MM.1S (cell line): Measurements from ENCODE around the gene MIGA2.

Source experiments
- DNase-seq: peaks from one replicate; pipeline ENCODE4 v3.0.0-alpha.2; 2015
- H2AFZ ChIP-seq: fragments of 300-600 bp; sonication (generic); 2 replicates; pipeline ENCODE4 v1.6.0; 2016; ENCODE audit warnings: antibody characterized with exemption, low read length
- H3F3A ChIP-seq: fragments of 300-600 bp; sonication (generic); 2 replicates; pipeline ENCODE4 v1.6.1; 2016; ENCODE audit warnings: mild to moderate bottlenecking, antibody characterized with exemption, low read length, moderate library complexity, mixed read lengths; ENCODE audit not compliant: insufficient read depth
- H3K27ac ChIP-seq: fragments of 300-600 bp; sonication (generic); 2 replicates; pipeline ENCODE4 v1.5.1; 2016; ENCODE audit warnings: mild to moderate bottlenecking, low read length
- H3K27me3 ChIP-seq: fragments of 300-600 bp; sonication (generic); replicated peaks from 2 replicates; pipeline ENCODE4 v1.6.0; 2016; ENCODE audit warnings: low read length; ENCODE audit not compliant: insufficient read depth
- H3K36me3 ChIP-seq: fragments of 300-600 bp; sonication (generic); replicated peaks from 2 replicates; pipeline ENCODE4 v1.6.1; 2016; ENCODE audit warnings: mild to moderate bottlenecking, low read length, mixed read lengths; ENCODE audit not compliant: insufficient read depth
- H3K4me1 ChIP-seq: fragments of 300-600 bp; sonication (generic); 2 replicates; pipeline ENCODE4 v1.6.1; 2016; ENCODE audit warnings: low read length, mixed read lengths
- H3K4me2 ChIP-seq: fragments of 300-600 bp; sonication (generic); 2 replicates; pipeline ENCODE4 v1.6.0; 2016; ENCODE audit warnings: low read depth, low read length
- H3K4me3 ChIP-seq: fragments of 300-600 bp; sonication (generic); 2 replicates; pipeline ENCODE4 v1.5.1; 2016; ENCODE audit warnings: low read length, mixed read lengths
- H3K79me2 ChIP-seq: fragments of 300-600 bp; sonication (generic); 2 replicates; pipeline ENCODE4 v1.6.1; 2016; ENCODE audit warnings: mixed run types, low read length, mixed read lengths
- H3K9ac ChIP-seq: fragments of 300-600 bp; sonication (generic); 2 replicates; pipeline ENCODE4 v1.6.1; 2016; ENCODE audit warnings: low read length, mixed read lengths
- H3K9me2 ChIP-seq: fragments of 300-600 bp; sonication (generic); replicated peaks from 2 replicates; pipeline ENCODE4 v1.6.1; 2016; ENCODE audit warnings: mild to moderate bottlenecking, low read length, mixed read lengths; ENCODE audit not compliant: insufficient read depth
- H3K9me3 ChIP-seq: fragments of 300-600 bp; sonication (generic); replicated peaks from 2 replicates; pipeline ENCODE4 v1.6.1; 2016; ENCODE audit warnings: mild to moderate bottlenecking, low read length, mixed read lengths; ENCODE audit not compliant: insufficient read depth
- H4K20me1 ChIP-seq: fragments of 300-600 bp; sonication (generic); 2 replicates; pipeline ENCODE4 v1.6.1; 2016; ENCODE audit warnings: mild to moderate bottlenecking, low read length, moderate library complexity, mixed read lengths; ENCODE audit not compliant: insufficient read depth
- CTCF ChIP-seq: fragments of 300-600 bp; sonication (generic); IDR thresholded peaks from 2 replicates; pipeline ENCODE4 v1.5.1; 2016; ENCODE audit warnings: antibody characterized with exemption, low read length, mixed read lengths
- EZH2 ChIP-seq: fragments of 300-600 bp; sonication (generic); optimal IDR thresholded peaks from 2 replicates; pipeline ENCODE3; 2017; ENCODE audit warnings: low read depth, mild to moderate bottlenecking, antibody characterized with exemption, low read length, mixed read lengths
- EZH2phosphoT487 ChIP-seq: fragments of 300-600 bp; sonication (generic); IDR thresholded peaks from 2 replicates; pipeline ENCODE4 v1.6.1; 2018; ENCODE audit warnings: antibody characterized with exemption, low read length

Gene MIGA2

DNA sequence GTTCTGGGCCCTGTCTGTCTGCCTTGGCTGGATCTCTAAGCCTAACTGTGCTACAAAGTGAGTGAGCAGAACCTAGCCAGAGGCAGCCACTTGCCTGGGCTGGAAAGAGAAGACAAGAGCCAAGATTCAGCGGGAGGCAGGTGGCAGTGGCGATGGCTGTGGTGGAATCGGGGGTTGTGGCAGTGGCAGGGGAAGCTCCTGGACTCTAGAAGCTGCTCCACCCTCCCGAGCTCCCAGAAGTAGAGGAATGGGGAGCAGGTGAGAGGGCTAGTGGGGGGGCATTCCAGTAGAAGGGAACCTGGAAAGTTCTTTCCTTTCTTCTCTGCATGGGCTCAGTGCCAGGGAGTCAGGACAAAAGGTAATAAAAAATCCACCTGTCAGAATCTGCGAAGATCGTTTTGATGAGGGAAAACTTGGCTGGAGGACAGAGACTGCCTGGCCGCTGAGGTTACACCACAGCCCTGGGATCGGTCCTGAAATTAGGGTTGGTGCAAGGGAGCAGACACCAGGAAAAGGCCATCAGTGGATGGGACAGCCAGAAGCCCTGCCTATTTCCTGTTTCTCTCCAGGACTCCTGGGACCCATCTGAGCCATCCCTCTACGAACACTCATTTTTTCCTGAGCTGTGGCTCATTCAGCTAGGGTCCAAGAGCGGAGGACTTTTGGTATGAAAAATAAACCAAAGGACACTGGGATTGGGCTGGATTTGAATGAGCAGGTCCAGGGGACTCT lies 72.5 kb downstream of the MIGA2 start:
- DNase-seq, result no peak
- no peaks in the 10 kb centered on the region for H3K9me2 ChIP-seq
- H2AFZ ChIP-seq, result no peak overlapping the region
- TF ChIP-seq CTCF (no peak), EZH2 (no peak), EZH2phosphoT487 (no peak)
- no peaks in the 10 kb centered on the region for H3K36me3 ChIP-seq
- no peak overlapping the region for H3K4me2 ChIP-seq
- peaks cover 27% of the 10 kb centered on the region for H3K79me2 ChIP-seq
- H3F3A ChIP-seq, result no peaks in the 10 kb centered on the region
- no peak overlapping the region for H3K9ac ChIP-seq
- no peaks in the 10 kb centered on the region for H4K20me1 ChIP-seq
- no peak overlapping the region for H3K27ac ChIP-seq
- no peaks in the 10 kb centered on the region for H3K4me1 ChIP-seq
- H3K4me3 ChIP-seq, result no peak overlapping the region
- H3K9me3 ChIP-seq, result no peaks in the 10 kb centered on the region
- peaks cover 18% of the 10 kb centered on the region for H3K27me3 ChIP-seq

- peak; percentile 16 for DNase-seq
- Histone ChIP-seq H3K27me3 (peaks cover 18% of the 10 kb centered on the region), H3K4me3 (no peak overlapping the region), H3K9me2 (no peaks in the 10 kb centered on the region), H4K20me1 (no peaks in the 10 kb centered on the region), H3K4me1 (no peaks in the 10 kb centered on the region), H2AFZ (no peak overlapping the region), H3K4me2 (peak overlapping the region; percentile 77; the same call in 1 of the 2 replicates), H3F3A (no peaks in the 10 kb centered on the region), H3K79me2 (peaks cover 32% of the 10 kb centered on the region), H3K36me3 (no peaks in the 10 kb centered on the region), H3K9ac (no peak overlapping the region), H3K27ac (no peak overlapping the region), H3K9me3 (no peaks in the 10 kb centered on the region)
- TF ChIP-seq EZH2phosphoT487, result no peak
- no peak for TF ChIP-seq EZH2
- TF ChIP-seq CTCF, result no peak
Measured at GRCh38 chr9:129109537-129109903, 73.1 kb downstream of the MIGA2 start.

- Histone ChIP-seq H3K4me3 (peak overlapping the region; percentile 78), H2AFZ (peak overlapping the region; percentile 99)
Measured at GRCh38 chr9:129109952-129110739, 73.7 kb downstream of the MIGA2 start.

More at GRCh38 chr9:129109952-129110739, 73.7 kb downstream of the MIGA2 start:
- Histone ChIP-seq H3K9me2 (no peaks in the 10 kb centered on the region), H3K9me3 (no peaks in the 10 kb centered on the region), H3K36me3 (no peaks in the 10 kb centered on the region), H3K27me3 (peaks cover 18% of the 10 kb centered on the region), H3K4me2 (peak overlapping the region; percentile 77), H3K4me1 (no peaks in the 10 kb centered on the region), H4K20me1 (no peaks in the 10 kb centered on the region), H3K79me2 (peaks cover 38% of the 10 kb centered on the region), H3K27ac (no peak overlapping the region), H3F3A (no peaks in the 10 kb centered on the region), H3K9ac (peak overlapping the region; percentile 58)
- TF ChIP-seq EZH2 (no peak), CTCF (no peak), EZH2phosphoT487 (no peak)
- DNase-seq, result no peak
